AG04450 (cell line): ENCODE results near the gene RACGAP1. TPM values are rescaled to one million over a fixed set of nuclear protein-coding genes. Genes with fewer than 3 reads are reported as not detected.

Experiments
- CTCF ChIA-PET: fragments of 300-600, 350-600 bp; formaldehyde crosslinking; extraction: SDS; loops from one replicate; lab custom pipeline; 2022; ENCODE audit warnings: antibody characterized with exemption, inconsistent platforms; lab: Charles Lee
- POLR2A ChIA-PET: fragments of 350-600 bp; formaldehyde crosslinking; extraction: SDS; loops from one replicate; lab custom pipeline; 2021; ENCODE audit warnings: antibody characterized with exemption, inconsistent platforms; lab: Yijun Ruan, JAX
- DNase-seq: peaks from one replicate; pipeline ENCODE4 v3.0.0-alpha.2; 2011; ENCODE audit warnings: low read depth, low spot score
- H3K27ac ChIP-seq: one replicate; pipeline ENCODE4 v1.5.1; 2012; ENCODE audit warnings: low read depth, low read length, control low read depth
- H3K27me3 ChIP-seq: one replicate; pipeline ENCODE4 v1.6.0; 2012; ENCODE audit warnings: low read length; ENCODE audit not compliant: control insufficient read depth, insufficient read depth
- H3K4me3 ChIP-seq: 2 replicates; pipeline ENCODE4 v1.5.1; 2011; ENCODE audit warnings: mild to moderate bottlenecking, low read depth, low read length, control low read depth
- H3K9me3 ChIP-seq: 2 replicates; pipeline ENCODE4 v1.5.1; 2012; ENCODE audit warnings: low read length; ENCODE audit not compliant: control insufficient read depth, insufficient read depth
- CTCF ChIP-seq: IDR thresholded peaks from 2 replicates; pipeline ENCODE4 v1.5.1; 2011; ENCODE audit warnings: low read depth, low read length, control low read depth, inconsistent platforms
- polyA plus RNA-seq: library from polyadenylated mRNA; depleted of rRNA; stranded (reverse); fragments of >200 nt; gene quantifications from 2 replicates; pipeline ENCODE4 v1.2.3, GENCODE V29; 2011

Gene RACGAP1
- polyA plus RNA-seq, 1 experiment = 26.2 TPM

- no peak for DNase-seq
- Histone ChIP-seq H3K27me3 (peaks cover 21% of the 10 kb centered on the region), H3K9me3 (no peaks in the 10 kb centered on the region), H3K4me3 (no peak overlapping the region), H3K27ac (no peak overlapping the region)
- POLR2A ChIA-PET = no interaction called here
- no peak for TF ChIP-seq CTCF
- CTCF ChIA-PET = interaction anchor here (0.5 to 2.5 kb wide), 33 partner anchors 8 to 368 kb away, joined by 3 to 48 read pairs (median 7); partner anchors contain the start of genes AQP5 and TMBIM6
These were observed 78.8 kb downstream of the RACGAP1 start for GRCh38 chr12:49946497-49946896.

- ChIA-PET POLR2A (interaction anchor here (0.6 kb wide), 1 partner anchor 192 kb away, joined by 7 read pairs; no protein-coding TSS in a partner anchor), CTCF (interaction anchor here (0.5 to 2.5 kb wide), 41 partner anchors 9 to 205 kb away, joined by 3 to 48 read pairs (median 7); partner anchors contain the start of genes AQP5, COX14, RACGAP1 and TMBIM6)
- no peak overlapping the region for H3K4me3 ChIP-seq
- DNase-seq = no peak
- H3K27ac ChIP-seq = no peak overlapping the region
- no peaks in the 10 kb centered on the region for H3K9me3 ChIP-seq
- peaks cover 18% of the 10 kb centered on the region for H3K27me3 ChIP-seq
- no peak for TF ChIP-seq CTCF
These were observed 79.2 kb downstream of the RACGAP1 start for GRCh38 chr12:49946086-49946485.

- Histone ChIP-seq H3K9me3 (no peaks in the 10 kb centered on the region), H3K4me3 (peak overlapping the region; percentile 44), H3K27ac (no peak overlapping the region), H3K27me3 (peaks cover 13% of the 10 kb centered on the region)
- POLR2A ChIA-PET = interaction anchor here (0.6 kb wide), 1 partner anchor 192 kb away, joined by 7 read pairs; no protein-coding TSS in a partner anchor
- CTCF ChIA-PET = interaction anchor here (0.6 to 2.5 kb wide), 47 partner anchors 9 to 204 kb away, joined by 3 to 48 read pairs (median 5); partner anchors contain the start of genes AQP5, COX14, FAIM2 and RACGAP1
- peak; percentile 21 for DNase-seq
- peak; percentile 95 for TF ChIP-seq CTCF
These were observed 79.8 kb downstream of the RACGAP1 start for GRCh38 chr12:49945394-49946080.

- H3K27me3 ChIP-seq = peaks cover 10% of the 10 kb centered on the region
- TF ChIP-seq CTCF = no peak
These were observed 80.6 kb downstream of the RACGAP1 start for GRCh38 chr12:49944718-49945117.

GRCh38 chr12:49944046-49944445, 81.2 kb downstream of the RACGAP1 start:
- DNase-seq = no peak
- Histone ChIP-seq H3K27me3 (peaks cover 4% of the 10 kb centered on the region), H3K4me3 (no peak overlapping the region), H3K27ac (no peak overlapping the region), H3K9me3 (no peaks in the 10 kb centered on the region)
- POLR2A ChIA-PET = no interaction called here
- CTCF ChIA-PET = no interaction called here
- TF ChIP-seq CTCF = no peak

More at GRCh38 chr12:49944718-49945117, 80.6 kb downstream of the RACGAP1 start:
- DNase-seq = no peak
- POLR2A ChIA-PET = no interaction called here
- H3K27ac ChIP-seq = no peak overlapping the region
- CTCF ChIA-PET = interaction anchor here (0.8 to 2.5 kb wide), 20 partner anchors 8 to 125 kb away, joined by 3 to 48 read pairs (median 8); partner anchors contain the start of gene AQP5
- H3K9me3 ChIP-seq = no peaks in the 10 kb centered on the region
- no peak overlapping the region for H3K4me3 ChIP-seq
